CD14-positive monocyte (primary cell): ENCODE measurements around the gene POU2AF1. TPM values are rescaled to one million over a fixed set of nuclear protein-coding genes. Genes with fewer than 3 reads are reported as not detected.

Experiments
- DNase-seq, 3 donors: peaks; one replicate each; pipeline ENCODE4 v3.0.0-alpha.2; 2011 to 2022
- H2AFZ ChIP-seq: 2 replicates; pipeline ENCODE4 v1.6.0; 2012; ENCODE audit warnings: mild to moderate bottlenecking, low read depth, low read length, inconsistent platforms; ENCODE audit not compliant: insufficient read depth, poor library complexity, severe bottlenecking
- H3K27ac ChIP-seq, 2 donors: 1 replicate in 1 of 2; 2 replicates in 1 of 2; pipeline ENCODE4 v1.5.1; 2012 to 2013; ENCODE audit warnings: low read length in 2 of 2, control low read depth in 1 of 2, inconsistent platforms in 1 of 2, low read depth in 1 of 2, mild to moderate bottlenecking in 1 of 2
- H3K27me3 ChIP-seq, 2 donors: one replicate each; pipeline versions ENCODE4 v1.6.0 to v1.6.1; 2011 to 2013; ENCODE audit warnings: low read length in 2 of 2; ENCODE audit not compliant: control insufficient read depth in 2 of 2, insufficient read depth in 2 of 2
- H3K36me3 ChIP-seq, 2 donors: replicated peaks in 1 of 2; 1 replicate in 1 of 2; 2 replicates in 1 of 2; pipeline versions ENCODE4 v1.5.1 to v1.6.1; 2012 to 2013; ENCODE audit warnings: low read length in 2 of 2, control low read depth in 1 of 2, inconsistent platforms in 1 of 2, mild to moderate bottlenecking in 1 of 2; ENCODE audit not compliant: insufficient read depth in 2 of 2, control insufficient read depth in 1 of 2
- H3K4me1 ChIP-seq, 2 donors: 1 replicate in 1 of 2; 2 replicates in 1 of 2; pipeline versions ENCODE4 v1.5.1 to v1.6.1; 2012 to 2013; ENCODE audit warnings: low read length in 2 of 2, control low read depth in 1 of 2, inconsistent platforms in 1 of 2, mild to moderate bottlenecking in 1 of 2, moderate library complexity in 1 of 2; ENCODE audit not compliant: insufficient read depth in 2 of 2, control insufficient read depth in 1 of 2
- H3K4me2 ChIP-seq: replicated peaks from 2 replicates; pipeline ENCODE3; 2012; ENCODE audit warnings: low read length, moderate library complexity, mild to moderate bottlenecking; ENCODE audit not compliant: poor library complexity, severe bottlenecking; ENCODE audit errors: extremely low read depth
- H3K4me3 ChIP-seq, 3 experiments: fragments of 200-600 bp in 1 of 3; sonication (generic) in 1 of 3; replicated peaks in 1 of 3; 1 replicate in 2 of 3; 2 replicates in 1 of 3; pipeline ENCODE4 v1.5.1; 2011 to 2013; ENCODE audit warnings: low read length in 3 of 3, mild to moderate bottlenecking in 3 of 3, control low read depth in 2 of 3, low read depth in 2 of 3, inconsistent platforms in 1 of 3, moderate library complexity in 1 of 3
- H3K79me2 ChIP-seq: 2 replicates; pipeline ENCODE4 v1.6.0; 2012; ENCODE audit warnings: mild to moderate bottlenecking, control low read depth, inconsistent platforms, low read length, moderate library complexity; ENCODE audit not compliant: insufficient read depth
- H3K9ac ChIP-seq: 2 replicates; pipeline ENCODE4 v1.6.0; 2017; ENCODE audit warnings: low read length, mild to moderate bottlenecking; ENCODE audit not compliant: insufficient read depth, poor library complexity, severe bottlenecking
- H3K9me3 ChIP-seq, 2 donors: replicated peaks in 1 of 2; 1 replicate in 1 of 2; 2 replicates in 1 of 2; pipeline versions ENCODE4 v1.5.1 to v1.6.1; 2012 to 2013; ENCODE audit warnings: low read length in 2 of 2, control low read depth in 1 of 2; ENCODE audit not compliant: control insufficient read depth in 1 of 2, insufficient read depth in 1 of 2
- H4K20me1 ChIP-seq: 2 replicates; pipeline ENCODE4 v1.6.0; 2012; ENCODE audit warnings: mild to moderate bottlenecking, low read length, control low read depth, moderate library complexity; ENCODE audit not compliant: insufficient read depth
- H3K27ac Mint-ChIP-seq, 7 donors: one replicate each; pipeline ENCODE4 v1.8.0; 2020; ENCODE audit warnings: mild to moderate bottlenecking in 7 of 7, mixed read lengths in 7 of 7, moderate library complexity in 6 of 7, inconsistent platforms in 2 of 7
- H3K27me3 Mint-ChIP-seq, 3 donors: one replicate each; pipeline ENCODE4 v1.8.0; 2021 to 2022; ENCODE audit warnings: low read depth in 3 of 3, mild to moderate bottlenecking in 3 of 3, mixed read lengths in 3 of 3, moderate library complexity in 3 of 3, inconsistent platforms in 1 of 3
- H3K36me3 Mint-ChIP-seq, 2 donors: one replicate each; pipeline ENCODE4 v1.8.0; 2020; ENCODE audit warnings: mixed read lengths in 2 of 2, inconsistent platforms in 1 of 2, mild to moderate bottlenecking in 1 of 2
- H3K4me1 Mint-ChIP-seq: one replicate; pipeline ENCODE4 v1.8.0; 2020; ENCODE audit warnings: mild to moderate bottlenecking, mixed read lengths
- H3K4me3 Mint-ChIP-seq, 2 donors: one replicate each; pipeline ENCODE4 v1.8.0; 2020; ENCODE audit warnings: mild to moderate bottlenecking in 2 of 2, mixed read lengths in 2 of 2, moderate library complexity in 1 of 2
- H3K9me3 Mint-ChIP-seq, 7 donors: one replicate each; pipeline ENCODE4 v1.8.0; 2020 to 2022; ENCODE audit warnings: mixed read lengths in 7 of 7, mild to moderate bottlenecking in 6 of 7, moderate library complexity in 6 of 7, inconsistent platforms in 2 of 7
- WGBS: methylation state at CpG from one replicate; pipeline ENCODE4 v1.1.5; 2013; ENCODE audit warnings: missing lambda C conversion rate; ENCODE audit not compliant: insufficient coverage; 5-methylcytosine and 5-hydroxymethylcytosine counted together
- intact Hi-C, 2 donors: fragments of 100-400 bp; cut with micrococcal nuclease; formaldehyde crosslinking; loops; one replicate each; pipeline versions ENCODE4 v1.15.0 to v1.15.1; 2023
- polyA plus RNA-seq, 3 donors: library from polyadenylated mRNA; depleted of rRNA in 1 of 3; unstranded in 2 of 3; stranded (reverse) in 1 of 3; fragments of 300-500 nt in 2 of 3; fragments of >200 nt in 1 of 3; fragmentation: Illumina TruSeq in 2 of 3; gene quantifications; 1 replicate in 2 of 3; 2 replicates in 1 of 3; pipeline ENCODE4 v1.2.3, GENCODE V29; 2012 to 2021
- TF ChIP-seq, protein P1 (sequence below): fragments of 200-600 bp; IDR thresholded peaks from one replicate; pipeline ENCODE4 v1.8.0; 2022; ENCODE audit warnings: antibody characterized with exemption, mild to moderate bottlenecking

The POU2AF1 gene
- polyA plus RNA-seq, 3 donors: 0.07 to 0.12 (median 0.09) TPM

DNA sequence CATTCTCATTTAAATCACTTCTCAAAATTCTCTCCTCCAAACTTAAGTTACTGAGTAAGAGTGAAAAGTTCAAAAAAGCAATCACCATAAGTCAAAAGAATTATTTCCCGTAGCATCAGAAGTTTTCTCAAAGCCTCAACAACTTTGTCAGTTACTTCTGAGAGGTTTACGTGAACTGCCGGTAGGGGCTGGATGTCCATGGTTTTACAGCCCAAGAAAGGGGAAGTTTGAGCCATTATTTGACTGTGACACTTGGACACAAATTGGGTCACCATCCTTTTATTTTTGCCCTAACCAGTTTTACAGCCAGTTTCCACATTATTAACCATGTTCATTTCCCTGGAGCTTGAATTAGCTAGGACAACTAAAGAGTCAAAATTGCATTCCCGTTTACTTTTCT lies 73.2 kb downstream of the POU2AF1 start:
- Histone ChIP-seq H3K79me2 (no peaks in the 10 kb centered on the region), H2AFZ (no peak overlapping the region), H3K9me3 (no peaks in the 10 kb centered on the region), H3K27me3 (peaks cover 4 to 7% of the 10 kb centered on the region in 2 donors), H3K4me1 (no peaks in the 10 kb centered on the region), H3K27ac (no peak overlapping the region), H4K20me1 (no peaks in the 10 kb centered on the region), H3K36me3 (no peaks in the 10 kb centered on the region), H3K4me2 (no peak overlapping the region), H3K9ac (no peak overlapping the region), H3K4me3 (no peak overlapping the region)
- Mint-ChIP-seq H3K36me3 (no peaks in the 10 kb centered on the region), H3K9me3 (no peaks in the 10 kb centered on the region), H3K27me3 (peaks cover 9 to 28% (median 12%) of the 10 kb centered on the region in 3 donors), H3K27ac (no peak overlapping the region), H3K4me1 (no peaks in the 10 kb centered on the region), H3K4me3 (no peak overlapping the region)
- WGBS: 53% methylated on average over 2 of the region's 4 CpGs
- TF ChIP-seq, protein P1, sequence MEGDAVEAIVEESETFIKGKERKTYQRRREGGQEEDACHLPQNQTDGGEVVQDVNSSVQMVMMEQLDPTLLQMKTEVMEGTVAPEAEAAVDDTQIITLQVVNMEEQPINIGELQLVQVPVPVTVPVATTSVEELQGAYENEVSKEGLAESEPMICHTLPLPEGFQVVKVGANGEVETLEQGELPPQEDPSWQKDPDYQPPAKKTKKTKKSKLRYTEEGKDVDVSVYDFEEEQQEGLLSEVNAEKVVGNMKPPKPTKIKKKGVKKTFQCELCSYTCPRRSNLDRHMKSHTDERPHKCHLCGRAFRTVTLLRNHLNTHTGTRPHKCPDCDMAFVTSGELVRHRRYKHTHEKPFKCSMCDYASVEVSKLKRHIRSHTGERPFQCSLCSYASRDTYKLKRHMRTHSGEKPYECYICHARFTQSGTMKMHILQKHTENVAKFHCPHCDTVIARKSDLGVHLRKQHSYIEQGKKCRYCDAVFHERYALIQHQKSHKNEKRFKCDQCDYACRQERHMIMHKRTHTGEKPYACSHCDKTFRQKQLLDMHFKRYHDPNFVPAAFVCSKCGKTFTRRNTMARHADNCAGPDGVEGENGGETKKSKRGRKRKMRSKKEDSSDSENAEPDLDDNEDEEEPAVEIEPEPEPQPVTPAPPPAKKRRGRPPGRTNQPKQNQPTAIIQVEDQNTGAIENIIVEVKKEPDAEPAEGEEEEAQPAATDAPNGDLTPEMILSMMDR: no peak
- intact Hi-C loops: no loop called here
- no peak for DNase-seq

DNA sequence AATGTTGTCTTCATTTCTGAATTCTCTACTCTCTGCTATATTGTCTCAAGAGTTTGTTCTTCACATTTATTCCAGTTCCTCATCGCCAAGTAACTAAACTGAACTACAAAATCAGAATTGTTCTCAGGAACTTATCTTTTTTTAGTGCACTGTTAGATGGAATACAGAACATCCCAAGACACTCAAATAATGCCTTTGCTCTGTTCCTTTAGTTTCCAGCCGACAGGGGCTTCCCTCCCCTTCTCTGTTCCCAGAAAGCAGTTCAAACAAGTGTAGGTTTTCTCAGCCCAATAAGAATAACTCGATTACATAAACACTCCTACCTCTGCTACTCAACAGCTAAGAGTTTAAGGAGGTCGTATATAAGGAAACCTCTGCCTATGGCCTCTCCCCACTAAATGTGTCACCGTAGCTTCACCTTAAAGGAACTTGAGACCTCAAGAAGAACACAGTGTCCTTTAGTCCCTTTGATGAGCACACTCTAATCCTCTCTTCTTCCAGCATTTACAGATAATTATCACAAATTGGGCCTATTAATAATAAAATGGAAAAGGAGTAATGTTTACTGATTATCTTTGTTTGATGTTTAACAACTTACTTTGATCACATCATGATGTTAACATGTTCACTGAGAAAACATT lies 73.8 kb downstream of the POU2AF1 start:
- H3K4me1 Mint-ChIP-seq: no peaks in the 10 kb centered on the region

More for the DNA sequence above, 73.8 kb downstream of the POU2AF1 start:
- intact Hi-C loops: no loop called here
- Histone ChIP-seq H3K4me2 (no peak overlapping the region), H3K27ac (no peak overlapping the region), H3K79me2 (no peaks in the 10 kb centered on the region), H4K20me1 (no peaks in the 10 kb centered on the region), H3K4me3 (no peak overlapping the region), H2AFZ (no peak overlapping the region), H3K27me3 (peaks cover 7 to 12% of the 10 kb centered on the region in 2 donors), H3K36me3 (no peaks in the 10 kb centered on the region), H3K4me1 (no peaks in the 10 kb centered on the region), H3K9ac (no peak overlapping the region), H3K9me3 (no peaks in the 10 kb centered on the region)
- TF ChIP-seq, protein P1: no peak
- 91% methylated on average over 4 of the region's 5 CpGs for WGBS
- H3K36me3 Mint-ChIP-seq: no peaks in the 10 kb centered on the region
- no peak overlapping the region for H3K27ac Mint-ChIP-seq
- peaks cover 0 to 3% (median 0%) of the 10 kb centered on the region in 7 donors for H3K9me3 Mint-ChIP-seq
- H3K27me3 Mint-ChIP-seq: peaks cover 15 to 34% (median 18%) of the 10 kb centered on the region in 3 donors
- no peak for DNase-seq
- H3K4me3 Mint-ChIP-seq: no peak overlapping the region
